A549 treated with AZD2906 at 1 μM for 4 hours (cell line): ENCODE measurements around the gene SELENOK. TPM values are rescaled to one million over a fixed set of nuclear protein-coding genes. Genes with fewer than 3 reads are reported as not detected.

Experiments used
- total RNA-seq: library from RNA; stranded (reverse); fragments of 200-300 nt; extraction: Qiagen RNA extraction; gene quantifications from 5 replicates; pipeline ENCODE4 v1.2.3, GENCODE V29; 2022

SELENOK gene
- total RNA-seq, result 18.8 to 22.7 TPM (median 19.0 TPM) in 5 replicates

DNA sequence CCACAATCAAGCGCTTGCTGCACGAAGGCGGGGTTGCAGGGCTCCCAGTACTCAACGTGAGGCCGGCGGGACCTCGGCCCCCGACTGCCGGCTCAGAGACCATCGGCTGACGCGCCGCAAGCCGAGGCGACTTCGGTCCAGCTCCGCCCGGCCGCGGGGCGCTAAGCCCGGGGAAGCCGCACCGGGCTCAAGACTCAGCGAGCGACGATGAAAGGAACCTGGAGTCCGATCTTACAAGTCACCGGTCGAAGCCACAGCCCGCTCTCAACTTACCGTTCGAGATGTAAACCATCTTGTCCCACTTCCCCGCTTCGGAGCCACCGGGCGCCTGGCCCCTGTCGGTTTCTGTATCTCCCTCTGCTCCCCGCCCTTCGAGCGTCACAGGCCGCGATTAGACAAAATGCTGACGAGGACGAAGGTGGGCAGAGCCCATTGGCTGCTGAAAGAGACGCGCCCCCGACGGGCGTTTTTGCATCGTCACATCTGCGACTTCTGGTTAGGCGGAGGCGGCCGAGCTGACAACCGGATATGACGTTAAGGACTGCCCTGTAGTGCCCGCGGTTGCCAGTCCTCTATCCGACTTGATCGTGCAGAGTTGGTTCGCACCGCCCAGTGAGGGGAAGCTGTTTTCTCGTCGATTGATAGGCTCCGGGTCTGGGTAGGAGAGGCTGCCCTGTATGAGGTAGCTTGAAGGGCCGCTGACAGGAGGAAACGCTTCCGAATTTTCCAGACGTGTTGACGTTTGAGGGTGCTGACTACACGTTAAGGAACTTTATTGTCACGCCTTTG is at the start of gene SELENOK:
Gene SELENOK, minus strand, starts transcription at position 363 of the 789 bp plus-strand sequence.

DNA sequence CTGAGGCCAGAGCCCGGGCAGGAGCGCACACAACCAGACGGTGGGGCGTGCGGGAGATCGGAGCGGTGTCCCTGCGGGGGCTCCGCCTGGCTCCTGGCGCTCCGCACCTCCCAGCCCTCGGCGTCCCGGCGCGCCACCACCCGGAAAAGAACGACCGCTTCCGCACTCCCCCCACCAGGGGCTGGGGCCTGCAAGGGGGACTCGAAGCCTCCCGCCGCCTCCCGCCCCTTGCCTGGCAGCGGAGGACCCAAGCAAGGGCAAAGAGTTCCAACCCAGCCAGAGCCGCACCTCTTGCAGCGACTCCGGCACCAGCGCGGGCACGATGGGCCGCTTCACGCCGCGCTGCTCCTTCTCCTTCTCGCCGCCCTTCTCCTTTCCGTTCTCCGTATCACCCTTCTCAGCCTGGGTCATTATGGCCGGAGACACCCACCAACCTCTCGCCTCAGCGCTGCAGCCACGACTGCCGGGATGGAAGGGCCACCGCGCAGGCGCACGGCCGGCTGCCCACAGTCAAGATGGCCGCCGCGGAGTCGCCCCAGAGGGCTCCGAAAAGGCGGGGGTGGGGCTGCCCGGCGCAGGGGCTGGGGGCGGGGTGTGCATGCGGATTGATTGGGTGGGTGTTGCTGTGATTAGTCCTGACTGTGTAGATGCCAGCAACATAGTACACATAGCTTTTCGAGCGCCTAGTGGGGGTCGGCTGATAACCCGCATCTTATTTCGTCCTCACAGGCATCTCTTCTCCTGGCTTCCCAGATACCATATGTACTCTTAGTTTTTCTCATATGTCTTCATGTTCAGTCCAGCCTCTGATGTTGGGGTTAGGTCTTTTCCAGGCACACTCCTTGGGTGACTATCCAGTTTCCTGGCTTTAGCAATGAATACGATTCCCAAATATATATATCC is 9.7 kb downstream of the SELENOK start, which contains the start of gene ACTR8:
Gene ACTR8, minus strand, starts transcription at position 462 of the 903 bp plus-strand sequence. Its CDS starts 51 bp downstream, at position 411.

DNA sequence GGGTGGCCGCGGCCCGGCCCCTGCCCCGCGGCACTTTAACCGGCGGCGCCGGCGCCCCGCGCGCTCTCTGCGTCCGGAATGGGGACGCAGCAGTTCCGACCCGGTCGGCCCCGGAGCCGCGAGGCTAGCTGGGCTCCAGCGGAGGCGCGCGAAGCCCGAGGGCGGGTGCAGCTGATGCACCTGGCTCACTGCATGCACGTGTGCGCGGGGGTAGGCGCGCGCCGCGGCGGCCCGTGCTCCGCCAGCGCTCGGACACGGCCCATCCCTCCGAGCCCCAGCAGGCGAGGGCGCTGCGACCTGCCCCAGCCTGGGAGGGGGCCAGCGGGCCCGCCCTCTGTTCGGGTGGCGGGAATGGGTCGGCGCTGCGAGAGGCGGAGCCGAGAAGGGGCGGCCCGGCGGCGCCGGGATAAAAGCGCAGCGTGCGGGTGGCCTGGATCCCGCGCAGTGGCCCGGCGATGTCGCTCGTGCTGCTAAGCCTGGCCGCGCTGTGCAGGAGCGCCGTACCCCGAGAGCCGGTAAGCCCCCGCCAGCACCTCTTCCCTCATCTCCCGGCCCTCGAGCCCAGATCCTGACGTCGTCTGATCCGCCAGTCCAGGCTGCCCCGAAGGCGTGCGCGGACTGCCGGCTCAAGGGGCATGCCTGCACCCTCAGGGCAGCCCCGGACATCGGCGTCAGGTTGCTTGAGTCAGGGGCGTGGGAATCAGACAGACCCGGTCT is 45.4 kb downstream of the SELENOK start, which contains the start of the genes CHDH and IL17RB:
Gene CHDH, minus strand, starts transcription at position 286 of the 717 bp plus-strand sequence. CDS start 22,411 bp downstream, outside the sequence.
Gene IL17RB, plus strand, starts transcription at position 435 of the 717 bp plus-strand sequence. Its CDS starts 21 bp downstream, at position 456.

Other genes with a start within 250 kb of the SELENOK start
- gene CHDH, start 45.4 kb downstream of the SELENOK start, total RNA-seq, result 1.8 to 3.3 TPM (median 2.0 TPM) in 5 replicates
- gene IL17RB, start 45.3 kb downstream of the SELENOK start, total RNA-seq, result 0.67 to 0.91 TPM (median 0.78 TPM) in 5 replicates
- 13.3 to 17.6 TPM (median 14.6 TPM) in 5 replicates for gene ACTR8, start 9.7 kb downstream of the SELENOK start, total RNA-seq
- 0.09 to 0.32 TPM (median 0.16 TPM) in 5 replicates for gene CACNA2D3, start 230.7 kb upstream of the SELENOK start, total RNA-seq